WTC11 (cell line): ENCODE results near the gene ACR. TPM values are rescaled to one million over a fixed set of nuclear protein-coding genes. Genes with fewer than 3 reads are reported as not detected.
A peak's percentile ranks its signal among the peaks of the same experiment; 100 is the strongest.

Experiments used
- ATAC-seq: fragments of 200-7000 bp; cut with Tn5 transposase; 2 replicates; pipeline ENCODE4 v1.10.0; 2021; ENCODE audit warnings: mild to moderate bottlenecking, moderate library complexity
- CTCF ChIA-PET: fragments of 300-600 bp; sonication (Branson Sonifier 250); formaldehyde crosslinking; loops from one replicate; lab custom pipeline; 2021; ENCODE audit warnings: antibody characterized with exemption; lab: Charles Lee
- POLR2A ChIA-PET: fragments of 350-600 bp; sonication (Branson Sonifier 250); formaldehyde crosslinking; loops from one replicate; lab custom pipeline; 2021; ENCODE audit warnings: antibody characterized with exemption; lab: Charles Lee
- DNase-seq: peaks from one replicate; pipeline ENCODE4 v3.0.0; 2021; ENCODE audit warnings: low spot score
- H3K27ac Mint-ChIP-seq: 2 replicates; pipeline ENCODE4 v1.8.0; 2021; ENCODE audit warnings: mixed read lengths
- H3K27me3 Mint-ChIP-seq: 2 replicates; pipeline ENCODE4 v1.8.0; 2021; ENCODE audit warnings: low read depth, mild to moderate bottlenecking, moderate library complexity, mixed read lengths
- H3K36me3 Mint-ChIP-seq: 2 replicates; pipeline ENCODE4 v1.8.0; 2021; ENCODE audit warnings: mixed read lengths
- H3K4me1 Mint-ChIP-seq: 2 replicates; pipeline ENCODE4 v1.8.0; 2022; ENCODE audit warnings: mixed read lengths
- H3K4me3 Mint-ChIP-seq: 2 replicates; pipeline ENCODE4 v1.8.0; 2021; ENCODE audit warnings: mild to moderate bottlenecking, moderate library complexity, mixed read lengths
- H3K9me3 Mint-ChIP-seq: 2 replicates; pipeline ENCODE4 v1.8.0; 2021; ENCODE audit warnings: mixed read lengths
- ATF1 ChIP-seq: sonication (generic); formaldehyde crosslinking; IDR thresholded peaks from 2 replicates; pipeline ENCODE4 v1.8.1; 2023; ENCODE audit warnings: mild to moderate bottlenecking, moderate library complexity, missing genetic modification reagents
- CREM ChIP-seq: sonication (generic); formaldehyde crosslinking; IDR thresholded peaks from 2 replicates; pipeline ENCODE4 v1.8.1; 2022; ENCODE audit warnings: mild to moderate bottlenecking, missing genetic modification reagents, moderate library complexity
- FOXK1 ChIP-seq: sonication (generic); formaldehyde crosslinking; IDR thresholded peaks from 2 replicates; pipeline ENCODE4 v1.8.0; 2022; ENCODE audit warnings: mild to moderate bottlenecking, moderate library complexity, missing genetic modification reagents
- FOXP1 ChIP-seq: sonication (generic); formaldehyde crosslinking; IDR thresholded peaks from 2 replicates; pipeline ENCODE4 v1.8.0; 2022; ENCODE audit warnings: missing genetic modification reagents, mild to moderate bottlenecking, moderate library complexity, borderline replicate concordance
- GRHL2 ChIP-seq: fragments of 250-450 bp; sonication (Bioruptor Pico); IDR thresholded peaks from 2 replicates; pipeline ENCODE4 v1.8.0; 2022; ENCODE audit warnings: mild to moderate bottlenecking, moderate library complexity; ENCODE audit not compliant: insufficient replicate concordance, severe bottlenecking
- JAZF1 ChIP-seq: fragments of 250-450 bp; sonication (Bioruptor Pico); IDR thresholded peaks from 2 replicates; pipeline ENCODE4 v1.9.0; 2021; ENCODE audit warnings: moderate library complexity, mild to moderate bottlenecking, inconsistent platforms
- JUN ChIP-seq: sonication (generic); formaldehyde crosslinking; IDR thresholded peaks from 2 replicates; pipeline ENCODE4 v1.8.0; 2023; ENCODE audit warnings: mild to moderate bottlenecking, missing genetic modification reagents
- MYBL2 ChIP-seq: sonication (generic); formaldehyde crosslinking; IDR thresholded peaks from 2 replicates; pipeline ENCODE4 v1.8.1; 2023; ENCODE audit warnings: mild to moderate bottlenecking, moderate library complexity, missing genetic modification reagents
- NR2C2 ChIP-seq: sonication (generic); formaldehyde crosslinking; IDR thresholded peaks from 2 replicates; pipeline ENCODE4 v1.8.0; 2022; ENCODE audit warnings: mild to moderate bottlenecking, missing genetic modification reagents
- RORB ChIP-seq: fragments of 250-450 bp; sonication (Bioruptor Pico); IDR thresholded peaks from 2 replicates; pipeline ENCODE4 v1.9.0; 2021; ENCODE audit warnings: mild to moderate bottlenecking
- TEAD1 ChIP-seq: sonication (generic); formaldehyde crosslinking; IDR thresholded peaks from 2 replicates; pipeline ENCODE4 v1.8.0; 2022; ENCODE audit warnings: mild to moderate bottlenecking, missing genetic modification reagents
- ZNF232 ChIP-seq: sonication (generic); formaldehyde crosslinking; IDR thresholded peaks from 2 replicates; pipeline ENCODE4 v1.8.0; 2022; ENCODE audit warnings: mild to moderate bottlenecking, missing genetic modification reagents
- ZNF396 ChIP-seq: fragments of 250-450 bp; sonication (Bioruptor Pico); IDR thresholded peaks from 2 replicates; pipeline ENCODE4 v1.8.0; 2021; ENCODE audit warnings: mild to moderate bottlenecking, moderate library complexity, borderline replicate concordance
- total RNA-seq: library from RNA; stranded (reverse); gene quantifications from 3 replicates; pipeline ENCODE4 v1.2.3, GENCODE V29; 2021
- TF ChIP-seq, protein P1 (sequence below): sonication (generic); formaldehyde crosslinking; conservative IDR thresholded peaks from 2 replicates; pipeline ENCODE4 v1.8.1; 2022; ENCODE audit warnings: mild to moderate bottlenecking, missing genetic modification reagents
- TF ChIP-seq, protein P2 (sequence below): sonication (generic); formaldehyde crosslinking; conservative IDR thresholded peaks from 2 replicates; pipeline ENCODE4 v1.8.1; 2023; ENCODE audit warnings: mild to moderate bottlenecking, low read depth, missing genetic modification reagents, moderate library complexity
- TF ChIP-seq, protein P3 (sequence below): sonication (generic); formaldehyde crosslinking; IDR thresholded peaks from 2 replicates; pipeline ENCODE4 v1.8.1; 2022; ENCODE audit warnings: missing genetic modification reagents, borderline replicate concordance
- TF ChIP-seq, protein P4 (sequence below): sonication (generic); formaldehyde crosslinking; IDR thresholded peaks from 2 replicates; pipeline ENCODE4 v1.8.1; 2022; ENCODE audit warnings: low read depth, missing genetic modification reagents, borderline replicate concordance
- TF ChIP-seq, protein P5 (sequence below): sonication (generic); formaldehyde crosslinking; IDR thresholded peaks from 2 replicates; pipeline ENCODE4 v1.8.1; 2023; ENCODE audit warnings: mild to moderate bottlenecking, missing genetic modification reagents, moderate library complexity
- TF ChIP-seq, protein P6 (sequence below): sonication (generic); formaldehyde crosslinking; IDR thresholded peaks from 2 replicates; pipeline ENCODE4 v1.8.0; 2022; ENCODE audit warnings: mild to moderate bottlenecking, missing genetic modification reagents
- TF ChIP-seq, protein P7 (sequence below): sonication (generic); formaldehyde crosslinking; IDR thresholded peaks from 2 replicates; pipeline ENCODE4 v1.8.1; 2023; ENCODE audit warnings: mild to moderate bottlenecking, moderate library complexity, missing genetic modification reagents

Gene ACR
- total RNA-seq, 1 experiment from 2014 or later, result 0.46 TPM

DNA sequence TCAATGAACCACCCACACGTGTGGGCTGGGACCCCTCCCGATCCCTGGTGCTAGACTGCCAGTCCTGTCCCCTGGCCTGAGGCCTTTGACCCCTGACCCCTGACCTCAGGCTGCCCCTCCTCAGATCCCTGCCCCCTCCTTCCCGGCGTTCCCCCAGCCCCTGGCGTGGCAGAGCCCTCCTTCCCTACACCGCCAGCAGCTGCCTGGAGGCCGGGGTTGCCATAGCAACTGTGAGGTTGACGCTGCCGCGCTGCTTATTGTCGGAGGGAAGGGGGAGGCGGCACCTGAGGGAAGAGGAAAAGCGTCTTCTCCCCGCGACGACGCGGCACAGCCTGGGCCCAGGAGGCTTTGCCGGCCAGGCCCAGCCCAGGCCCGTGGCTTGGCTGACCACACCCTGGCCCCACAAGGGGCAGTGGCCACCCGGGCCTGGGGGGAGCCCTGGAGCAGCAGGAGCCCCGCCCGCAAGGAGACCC is 32.7 kb upstream of the ACR start:
- ATAC-seq, result peak; percentile 92
- peak; percentile 89 for DNase-seq
- POLR2A ChIA-PET, result no interaction called here
- H3K27ac Mint-ChIP-seq, result no peak overlapping the region
- peak; percentile 65; the same call in 1 of the 2 replicates for TF ChIP-seq FOXK1 (CRISPR knock-in tag)
- TF ChIP-seq CREM (CRISPR knock-in tag), result peak; percentile 55; the same call in 1 of the 2 replicates
- TF ChIP-seq NR2C2 (CRISPR knock-in tag), result peak; percentile 87
- TF ChIP-seq ZNF396 (CRISPR knock-in tag), result no peak
- TF ChIP-seq, protein P1, sequence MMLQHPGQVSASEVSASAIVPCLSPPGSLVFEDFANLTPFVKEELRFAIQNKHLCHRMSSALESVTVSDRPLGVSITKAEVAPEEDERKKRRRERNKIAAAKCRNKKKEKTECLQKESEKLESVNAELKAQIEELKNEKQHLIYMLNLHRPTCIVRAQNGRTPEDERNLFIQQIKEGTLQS (CRISPR knock-in tag), result no peak
- TF ChIP-seq GRHL2, result no peak
- no peak for TF ChIP-seq TEAD1 (CRISPR knock-in tag)
- H3K4me3 Mint-ChIP-seq, result no peak overlapping the region
- no peaks in the 10 kb centered on the region for H3K36me3 Mint-ChIP-seq
- H3K4me1 Mint-ChIP-seq, result no peaks in the 10 kb centered on the region
- no peaks in the 10 kb centered on the region for H3K9me3 Mint-ChIP-seq
- CTCF ChIA-PET, result no interaction called here
- no peaks in the 10 kb centered on the region for H3K27me3 Mint-ChIP-seq

DNA sequence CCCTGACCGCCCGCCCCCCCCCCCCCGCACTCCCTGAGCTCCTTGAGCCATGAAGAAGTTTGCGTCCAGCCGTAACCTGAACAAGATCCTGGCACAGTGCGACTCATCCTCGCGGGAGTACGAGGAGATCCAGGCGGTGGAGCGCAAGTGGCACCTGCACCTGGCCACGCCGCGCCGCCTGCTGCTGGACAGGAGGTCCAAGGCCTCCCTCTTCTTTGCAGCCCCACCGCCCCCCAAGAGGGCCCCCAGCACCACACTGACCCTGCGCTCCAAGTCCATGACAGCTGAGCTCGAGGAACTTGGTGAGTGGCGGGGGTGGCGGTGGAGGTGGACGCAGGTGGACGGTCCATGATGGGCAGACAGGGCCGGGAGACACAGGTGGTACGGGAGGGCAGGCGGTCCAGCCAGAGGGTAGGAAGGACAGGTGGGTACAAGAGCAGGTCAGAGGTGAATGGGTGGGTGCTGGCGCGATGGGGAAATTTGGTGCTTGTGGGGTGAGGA is 32.1 kb upstream of the ACR start:
- H3K9me3 Mint-ChIP-seq, result no peaks in the 10 kb centered on the region
- DNase-seq (no peak), ATAC-seq (no peak)
- no peaks in the 10 kb centered on the region for H3K4me1 Mint-ChIP-seq
- TF ChIP-seq, protein P2, sequence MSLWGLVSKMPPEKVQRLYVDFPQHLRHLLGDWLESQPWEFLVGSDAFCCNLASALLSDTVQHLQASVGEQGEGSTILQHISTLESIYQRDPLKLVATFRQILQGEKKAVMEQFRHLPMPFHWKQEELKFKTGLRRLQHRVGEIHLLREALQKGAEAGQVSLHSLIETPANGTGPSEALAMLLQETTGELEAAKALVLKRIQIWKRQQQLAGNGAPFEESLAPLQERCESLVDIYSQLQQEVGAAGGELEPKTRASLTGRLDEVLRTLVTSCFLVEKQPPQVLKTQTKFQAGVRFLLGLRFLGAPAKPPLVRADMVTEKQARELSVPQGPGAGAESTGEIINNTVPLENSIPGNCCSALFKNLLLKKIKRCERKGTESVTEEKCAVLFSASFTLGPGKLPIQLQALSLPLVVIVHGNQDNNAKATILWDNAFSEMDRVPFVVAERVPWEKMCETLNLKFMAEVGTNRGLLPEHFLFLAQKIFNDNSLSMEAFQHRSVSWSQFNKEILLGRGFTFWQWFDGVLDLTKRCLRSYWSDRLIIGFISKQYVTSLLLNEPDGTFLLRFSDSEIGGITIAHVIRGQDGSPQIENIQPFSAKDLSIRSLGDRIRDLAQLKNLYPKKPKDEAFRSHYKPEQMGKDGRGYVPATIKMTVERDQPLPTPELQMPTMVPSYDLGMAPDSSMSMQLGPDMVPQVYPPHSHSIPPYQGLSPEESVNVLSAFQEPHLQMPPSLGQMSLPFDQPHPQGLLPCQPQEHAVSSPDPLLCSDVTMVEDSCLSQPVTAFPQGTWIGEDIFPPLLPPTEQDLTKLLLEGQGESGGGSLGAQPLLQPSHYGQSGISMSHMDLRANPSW, result no peak
- TF ChIP-seq FOXP1 (CRISPR knock-in tag) (no peak), JAZF1 (CRISPR knock-in tag) (no peak), RORB (no peak), JUN (CRISPR knock-in tag) (no peak), ZNF232 (CRISPR knock-in tag) (no peak), MYBL2 (CRISPR knock-in tag) (no peak), ATF1 (no peak)
- TF ChIP-seq, protein P3, sequence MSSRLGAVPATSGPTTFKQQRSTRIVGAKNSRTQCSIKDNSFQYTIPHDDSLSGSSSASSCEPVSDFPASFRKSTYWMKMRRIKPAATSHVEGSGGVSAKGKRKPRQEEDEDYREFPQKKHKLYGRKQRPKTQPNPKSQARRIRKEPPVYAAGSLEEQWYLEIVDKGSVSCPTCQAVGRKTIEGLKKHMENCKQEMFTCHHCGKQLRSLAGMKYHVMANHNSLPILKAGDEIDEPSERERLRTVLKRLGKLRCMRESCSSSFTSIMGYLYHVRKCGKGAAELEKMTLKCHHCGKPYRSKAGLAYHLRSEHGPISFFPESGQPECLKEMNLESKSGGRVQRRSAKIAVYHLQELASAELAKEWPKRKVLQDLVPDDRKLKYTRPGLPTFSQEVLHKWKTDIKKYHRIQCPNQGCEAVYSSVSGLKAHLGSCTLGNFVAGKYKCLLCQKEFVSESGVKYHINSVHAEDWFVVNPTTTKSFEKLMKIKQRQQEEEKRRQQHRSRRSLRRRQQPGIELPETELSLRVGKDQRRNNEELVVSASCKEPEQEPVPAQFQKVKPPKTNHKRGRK (CRISPR knock-in tag), result no peak
- TF ChIP-seq, protein P4, sequence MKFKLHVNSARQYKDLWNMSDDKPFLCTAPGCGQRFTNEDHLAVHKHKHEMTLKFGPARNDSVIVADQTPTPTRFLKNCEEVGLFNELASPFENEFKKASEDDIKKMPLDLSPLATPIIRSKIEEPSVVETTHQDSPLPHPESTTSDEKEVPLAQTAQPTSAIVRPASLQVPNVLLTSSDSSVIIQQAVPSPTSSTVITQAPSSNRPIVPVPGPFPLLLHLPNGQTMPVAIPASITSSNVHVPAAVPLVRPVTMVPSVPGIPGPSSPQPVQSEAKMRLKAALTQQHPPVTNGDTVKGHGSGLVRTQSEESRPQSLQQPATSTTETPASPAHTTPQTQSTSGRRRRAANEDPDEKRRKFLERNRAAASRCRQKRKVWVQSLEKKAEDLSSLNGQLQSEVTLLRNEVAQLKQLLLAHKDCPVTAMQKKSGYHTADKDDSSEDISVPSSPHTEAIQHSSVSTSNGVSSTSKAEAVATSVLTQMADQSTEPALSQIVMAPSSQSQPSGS (CRISPR knock-in tag), result no peak
- TF ChIP-seq, protein P5, sequence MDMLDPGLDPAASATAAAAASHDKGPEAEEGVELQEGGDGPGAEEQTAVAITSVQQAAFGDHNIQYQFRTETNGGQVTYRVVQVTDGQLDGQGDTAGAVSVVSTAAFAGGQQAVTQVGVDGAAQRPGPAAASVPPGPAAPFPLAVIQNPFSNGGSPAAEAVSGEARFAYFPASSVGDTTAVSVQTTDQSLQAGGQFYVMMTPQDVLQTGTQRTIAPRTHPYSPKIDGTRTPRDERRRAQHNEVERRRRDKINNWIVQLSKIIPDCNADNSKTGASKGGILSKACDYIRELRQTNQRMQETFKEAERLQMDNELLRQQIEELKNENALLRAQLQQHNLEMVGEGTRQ (CRISPR knock-in tag), result no peak
- TF ChIP-seq, protein P6, sequence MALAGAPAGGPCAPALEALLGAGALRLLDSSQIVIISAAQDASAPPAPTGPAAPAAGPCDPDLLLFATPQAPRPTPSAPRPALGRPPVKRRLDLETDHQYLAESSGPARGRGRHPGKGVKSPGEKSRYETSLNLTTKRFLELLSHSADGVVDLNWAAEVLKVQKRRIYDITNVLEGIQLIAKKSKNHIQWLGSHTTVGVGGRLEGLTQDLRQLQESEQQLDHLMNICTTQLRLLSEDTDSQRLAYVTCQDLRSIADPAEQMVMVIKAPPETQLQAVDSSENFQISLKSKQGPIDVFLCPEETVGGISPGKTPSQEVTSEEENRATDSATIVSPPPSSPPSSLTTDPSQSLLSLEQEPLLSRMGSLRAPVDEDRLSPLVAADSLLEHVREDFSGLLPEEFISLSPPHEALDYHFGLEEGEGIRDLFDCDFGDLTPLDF (CRISPR knock-in tag), result no peak
- TF ChIP-seq, protein P7, sequence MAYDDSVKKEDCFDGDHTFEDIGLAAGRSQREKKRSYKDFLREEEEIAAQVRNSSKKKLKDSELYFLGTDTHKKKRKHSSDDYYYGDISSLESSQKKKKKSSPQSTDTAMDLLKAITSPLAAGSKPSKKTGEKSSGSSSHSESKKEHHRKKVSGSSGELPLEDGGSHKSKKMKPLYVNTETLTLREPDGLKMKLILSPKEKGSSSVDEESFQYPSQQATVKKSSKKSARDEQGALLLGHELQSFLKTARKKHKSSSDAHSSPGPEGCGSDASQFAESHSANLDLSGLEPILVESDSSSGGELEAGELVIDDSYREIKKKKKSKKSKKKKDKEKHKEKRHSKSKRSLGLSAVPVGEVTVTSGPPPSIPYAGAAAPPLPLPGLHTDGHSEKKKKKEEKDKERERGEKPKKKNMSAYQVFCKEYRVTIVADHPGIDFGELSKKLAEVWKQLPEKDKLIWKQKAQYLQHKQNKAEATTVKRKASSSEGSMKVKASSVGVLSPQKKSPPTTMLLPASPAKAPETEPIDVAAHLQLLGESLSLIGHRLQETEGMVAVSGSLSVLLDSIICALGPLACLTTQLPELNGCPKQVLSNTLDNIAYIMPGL (CRISPR knock-in tag), result no peak
- peak overlapping the region; percentile 24; the same call in 1 of the 2 replicates for H3K4me3 Mint-ChIP-seq
- H3K27me3 Mint-ChIP-seq, result no peaks in the 10 kb centered on the region
- no peak overlapping the region for H3K27ac Mint-ChIP-seq
- POLR2A ChIA-PET, result no interaction called here
- CTCF ChIA-PET, result no interaction called here
- no peaks in the 10 kb centered on the region for H3K36me3 Mint-ChIP-seq
